ENCODE results near the gene AP1B1.

DNA sequence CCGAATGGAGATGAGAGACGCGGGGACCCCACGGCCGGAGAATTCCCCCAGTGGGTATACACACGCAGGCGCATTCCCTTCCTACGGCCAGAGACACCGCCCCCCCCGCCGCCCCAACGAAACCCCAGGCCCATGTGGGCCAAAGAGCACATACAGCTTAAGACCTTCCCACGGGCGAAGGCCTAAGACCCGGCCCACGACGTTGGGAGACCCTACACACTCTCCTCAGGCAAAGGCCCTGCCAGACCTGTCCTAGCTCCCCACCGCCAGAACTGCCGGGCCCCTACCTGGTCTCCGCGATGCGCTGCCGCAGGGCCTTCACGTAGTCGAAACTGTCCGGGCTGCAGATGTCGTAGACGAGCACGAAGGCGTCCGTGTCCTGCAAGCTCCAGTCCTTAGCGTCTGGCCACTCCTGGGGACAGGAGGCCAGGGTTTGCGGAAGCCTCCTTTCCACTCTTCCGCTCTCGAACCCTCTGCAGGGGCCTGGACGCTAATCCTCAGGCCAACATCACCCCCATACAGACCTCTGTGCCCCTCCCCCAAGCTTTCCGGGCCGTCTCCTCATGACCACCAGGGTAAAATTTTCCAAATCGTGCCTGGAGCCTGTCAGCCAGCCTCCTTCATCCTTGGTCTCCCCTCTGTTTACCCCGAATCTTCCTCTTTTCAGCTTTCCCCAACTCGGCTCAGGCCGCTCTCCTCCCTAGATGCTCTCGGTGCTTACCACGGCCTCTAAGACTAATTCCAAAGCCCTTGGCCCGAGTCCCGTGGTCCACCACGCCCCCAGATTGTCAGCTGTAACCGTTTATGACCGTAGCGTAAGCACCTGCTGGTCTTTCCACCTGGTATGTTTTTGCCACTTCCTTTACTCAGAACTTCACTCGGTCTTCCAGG, 74.5 kb downstream of the AP1B1 start:
- no peak for TF ChIP-seq EZH2 (IDR thresholded peaks at IDR 0.05; ENCODE audit: borderline replicate concordance, low read depth, low read length, poor library complexity, severe bottlenecking)
- TF ChIP-seq, protein P1, sequence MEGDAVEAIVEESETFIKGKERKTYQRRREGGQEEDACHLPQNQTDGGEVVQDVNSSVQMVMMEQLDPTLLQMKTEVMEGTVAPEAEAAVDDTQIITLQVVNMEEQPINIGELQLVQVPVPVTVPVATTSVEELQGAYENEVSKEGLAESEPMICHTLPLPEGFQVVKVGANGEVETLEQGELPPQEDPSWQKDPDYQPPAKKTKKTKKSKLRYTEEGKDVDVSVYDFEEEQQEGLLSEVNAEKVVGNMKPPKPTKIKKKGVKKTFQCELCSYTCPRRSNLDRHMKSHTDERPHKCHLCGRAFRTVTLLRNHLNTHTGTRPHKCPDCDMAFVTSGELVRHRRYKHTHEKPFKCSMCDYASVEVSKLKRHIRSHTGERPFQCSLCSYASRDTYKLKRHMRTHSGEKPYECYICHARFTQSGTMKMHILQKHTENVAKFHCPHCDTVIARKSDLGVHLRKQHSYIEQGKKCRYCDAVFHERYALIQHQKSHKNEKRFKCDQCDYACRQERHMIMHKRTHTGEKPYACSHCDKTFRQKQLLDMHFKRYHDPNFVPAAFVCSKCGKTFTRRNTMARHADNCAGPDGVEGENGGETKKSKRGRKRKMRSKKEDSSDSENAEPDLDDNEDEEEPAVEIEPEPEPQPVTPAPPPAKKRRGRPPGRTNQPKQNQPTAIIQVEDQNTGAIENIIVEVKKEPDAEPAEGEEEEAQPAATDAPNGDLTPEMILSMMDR (conservative IDR thresholded peaks at IDR 0.05; ENCODE audit: low read depth, low read length): no peak
